Activated CD8-positive, alpha-beta memory T cell treated with anti-CD3 and anti-CD28 coated beads for 24 hours (primary cell): ENCODE measurements around the gene R3HCC1L.

Experiments used
- DNase-seq: peaks from one replicate; pipeline ENCODE4 v3.0.0-alpha.2; 2020

Gene R3HCC1L

GRCh38 chr10:98262571-98262970, 128.1 kb downstream of the R3HCC1L start:
- DNase-seq = peak; percentile 56

- DNase-seq = no peak
These were observed 128.6 kb downstream of the R3HCC1L start for GRCh38 chr10:98263088-98263487.

- DNase-seq = peak; percentile 47
These were observed 130.1 kb downstream of the R3HCC1L start for GRCh38 chr10:98264378-98265065.

GRCh38 chr10:98265403-98266378, 131.2 kb downstream of the R3HCC1L start:
- DNase-seq = peak; percentile 50

- DNase-seq = no peak
These were observed 132.2 kb downstream of the R3HCC1L start for GRCh38 chr10:98266647-98267046.

- peak; percentile 62 for DNase-seq
These were observed 132.8 kb downstream of the R3HCC1L start for GRCh38 chr10:98267069-98267893.

GRCh38 chr10:98267894-98268693, 133.6 kb downstream of the R3HCC1L start, which contains the start of gene LOXL4:
Gene LOXL4, minus strand, starts transcription at chr10:98268194. Its CDS starts 5,175 bp downstream, at chr10:98263019.
- DNase-seq = peak; percentile 58

GRCh38 chr10:98268694-98269431, 134.4 kb downstream of the R3HCC1L start:
- DNase-seq = no peak

GRCh38 chr10:98269435-98269912, 135.0 kb downstream of the R3HCC1L start:
- DNase-seq = no peak

GRCh38 chr10:98270073-98270740, 135.8 kb downstream of the R3HCC1L start:
- no peak for DNase-seq

GRCh38 chr10:98270786-98271185, 136.3 kb downstream of the R3HCC1L start:
- no peak for DNase-seq

GRCh38 chr10:98272245-98272644, 137.8 kb downstream of the R3HCC1L start:
- DNase-seq = no peak

- DNase-seq = no peak
These were observed 138.2 kb downstream of the R3HCC1L start for GRCh38 chr10:98272656-98273055.

- DNase-seq = no peak
These were observed 138.8 kb downstream of the R3HCC1L start for GRCh38 chr10:98273057-98273850.

- DNase-seq = no peak
These were observed 140.1 kb downstream of the R3HCC1L start for GRCh38 chr10:98274562-98274961.

- DNase-seq = no peak
These were observed 141.9 kb downstream of the R3HCC1L start for GRCh38 chr10:98276311-98276710.

- DNase-seq = no peak
These were observed 151.0 kb downstream of the R3HCC1L start for GRCh38 chr10:98285416-98285815.

GRCh38 chr10:98286419-98286818, 152.0 kb downstream of the R3HCC1L start:
- no peak for DNase-seq

- no peak for DNase-seq
These were observed 152.9 kb downstream of the R3HCC1L start for GRCh38 chr10:98287321-98287720.

- DNase-seq = no peak
These were observed 155.3 kb downstream of the R3HCC1L start for GRCh38 chr10:98289802-98290209.
